ENCODE results near the gene NHSL1. TPM values are rescaled to one million over a fixed set of nuclear protein-coding genes. Genes with fewer than 3 reads are reported as not detected.

NHSL1 gene
- total and polyA plus RNA-seq, 2 of the 8 experiments (the other 6 are each of a cell fraction or from before 2014, with no cell fraction given): 7.2 to 32.4 TPM

- no peak for TF ChIP-seq RFX5 (IDR thresholded peaks at IDR 0.05; ENCODE audit: borderline replicate concordance, low read depth, low read length)
- no peak for TF ChIP-seq YY1 (IDR thresholded peaks at IDR 0.05; ENCODE audit: low read depth, low read length)
- no peak for TF ChIP-seq SAP30 (IDR thresholded peaks at IDR 0.05; ENCODE audit: insufficient read depth, insufficient replicate concordance, low read length)
- TF ChIP-seq CBX5 (IDR thresholded peaks at IDR 0.05; ENCODE audit: low read depth, low read length): no peak
Observed at GRCh38 chr6:138421089-138421488, 78.2 kb downstream of the NHSL1 start (continued).
